T-cell (primary cell): ENCODE measurements around the gene ARHGAP8. TPM values are rescaled to one million over a fixed set of nuclear protein-coding genes. Genes with fewer than 3 reads are reported as not detected.
"Not testable (repeated sequence)": the region's sequence is repeated elsewhere in the genome, so short reads cannot be mapped to it uniquely, and the experiment has no call there.

ENCODE experiments used
- ATAC-seq, 4 experiments: fragments of 200-7000 bp in 3 of 4; fragments of 150-1000 bp in 1 of 4; cut with Tn5 transposase; replicated peaks in 1 of 4; 1 replicate in 3 of 4; 2 replicates in 1 of 4; pipeline ENCODE4 v1.10.0; 2021; ENCODE audit warnings: moderate library complexity in 3 of 4, mild to moderate bottlenecking in 2 of 4, moderate number of reproducible peaks in 1 of 4
- CTCF ChIA-PET, 2 donors: fragments of 300-600 bp; sonication (Branson Sonifier 250); formaldehyde crosslinking; loops; one replicate each; lab custom pipeline; 2022; ENCODE audit warnings: antibody characterized with exemption in 2 of 2; lab: Charles Lee
- POLR2A ChIA-PET, 2 donors: fragments of 300-600 bp; sonication (Branson Sonifier 250); formaldehyde crosslinking; loops; one replicate each; lab custom pipeline; 2022; ENCODE audit warnings: antibody characterized with exemption in 2 of 2; lab: Charles Lee
- DNase-seq, 35 experiments: peaks; one replicate each; pipeline versions ENCODE4 v3.0.0 to v3.0.0-alpha.2; 2013 to 2023
- H3K27ac ChIP-seq: one replicate; pipeline ENCODE4 v1.5.1; 2013; ENCODE audit warnings: low read length
- H3K27me3 ChIP-seq, 2 experiments: replicated peaks in 1 of 2; 1 replicate in 1 of 2; 2 replicates in 1 of 2; pipeline versions ENCODE4 v1.6.1 to v1.7.0; 2013; ENCODE audit warnings: low read length in 1 of 2, mixed read lengths in 1 of 2; ENCODE audit not compliant: control insufficient read depth in 2 of 2, insufficient read depth in 2 of 2; ENCODE audit errors: extremely low read depth in 1 of 2
- H3K36me3 ChIP-seq, 2 donors: 1 replicate in 1 of 2; 2 replicates in 1 of 2; pipeline versions ENCODE4 v1.6.1 to v1.7.0; 2013; ENCODE audit warnings: low read length in 1 of 2; ENCODE audit not compliant: control insufficient read depth in 2 of 2, insufficient read depth in 1 of 2; ENCODE audit errors: extremely low read depth in 1 of 2
- H3K4me1 ChIP-seq, 2 experiments: 1 replicate in 1 of 2; 2 replicates in 1 of 2; pipeline versions ENCODE4 v1.6.1 to v1.7.0; 2013; ENCODE audit warnings: low read length in 2 of 2, mixed read lengths in 1 of 2; ENCODE audit not compliant: insufficient read depth in 2 of 2, control insufficient read depth in 1 of 2; ENCODE audit errors: extremely low read depth in 1 of 2
- H3K4me3 ChIP-seq, 2 donors: 1 replicate in 1 of 2; 2 replicates in 1 of 2; pipeline versions ENCODE4 v1.5.1 to v1.7.0; 2013; ENCODE audit warnings: mild to moderate bottlenecking in 2 of 2, low read length in 1 of 2, moderate library complexity in 1 of 2; ENCODE audit not compliant: control insufficient read depth in 1 of 2; ENCODE audit errors: extremely low read depth in 1 of 2
- H3K9me3 ChIP-seq: 2 replicates; pipeline ENCODE4 v1.7.0; 2013
- H3K27ac Mint-ChIP-seq, 2 donors: one replicate each; pipeline ENCODE4 v1.8.0; 2020 to 2021; ENCODE audit warnings: mild to moderate bottlenecking in 2 of 2, mixed read lengths in 2 of 2
- H3K27me3 Mint-ChIP-seq, 2 donors: one replicate each; pipeline ENCODE4 v1.8.0; 2021 to 2022; ENCODE audit warnings: mixed read lengths in 2 of 2
- H3K36me3 Mint-ChIP-seq: one replicate; pipeline ENCODE4 v1.8.0; 2021; ENCODE audit warnings: mixed read lengths
- H3K4me1 Mint-ChIP-seq, 3 donors: one replicate each; pipeline ENCODE4 v1.8.0; 2020 to 2022; ENCODE audit warnings: mixed read lengths in 3 of 3, mild to moderate bottlenecking in 1 of 3
- H3K4me3 Mint-ChIP-seq, 3 donors: one replicate each; pipeline ENCODE4 v1.8.0; 2020 to 2022; ENCODE audit warnings: mild to moderate bottlenecking in 3 of 3, mixed read lengths in 3 of 3, moderate library complexity in 3 of 3
- H3K9me3 Mint-ChIP-seq, 3 donors: one replicate each; pipeline ENCODE4 v1.8.0; 2020 to 2022; ENCODE audit warnings: mixed read lengths in 3 of 3
- WGBS: methylation state at CpG from one replicate; pipeline ENCODE4 v1.1.5; 2013; ENCODE audit warnings: missing lambda C conversion rate; ENCODE audit not compliant: insufficient coverage; 5-methylcytosine and 5-hydroxymethylcytosine counted together
- total RNA-seq, 35 experiments: library from RNA in 6 of 35; stranded (reverse) in 6 of 35; fragments of 120-200 nt in 1 of 35; gene quantifications; one replicate each; pipeline versions ENCODE4 v1.2.1 to v1.2.4 and lab custom pipeline; 2013 to 2026

ARHGAP8 gene
- total RNA-seq, 5 donors from 2014 or later (not counting 1 experiment from before 2014, with no cell fraction given) = 0.59 to 4.7 (median 2.0) TPM

GRCh38 chr22:44894321-44894720, 141.9 kb downstream of the ARHGAP8 start:
- POLR2A ChIA-PET = no interaction called here

GRCh38 chr22:44894782-44895181, 142.4 kb downstream of the ARHGAP8 start:
- Mint-ChIP-seq H3K9me3 (no peaks in the 10 kb centered on the region), H3K27ac (no peak overlapping the region), H3K4me3 (no peak overlapping the region), H3K36me3 (no peaks in the 10 kb centered on the region), H3K4me1 (no peaks in the 10 kb centered on the region), H3K27me3 (peaks cover 0 to 2% of the 10 kb centered on the region in 2 donors)
- Histone ChIP-seq H3K4me1 (no peaks in the 10 kb centered on the region), H3K27ac (no peak overlapping the region), H3K27me3 (peaks cover 0 to 8% of the 10 kb centered on the region in 2 experiments), H3K4me3 (no peak overlapping the region), H3K36me3 (no peaks in the 10 kb centered on the region), H3K9me3 (no peaks in the 10 kb centered on the region)
- DNase-seq (no peak), ATAC-seq (no peak)
- 83% methylated on average over 9 of the region's 14 CpGs for WGBS
- POLR2A ChIA-PET = no interaction called here
- CTCF ChIA-PET = no interaction called here

More at GRCh38 chr22:44894321-44894720, 141.9 kb downstream of the ARHGAP8 start:
- Mint-ChIP-seq H3K27me3 (peaks cover 0 to 2% of the 10 kb centered on the region in 2 donors), H3K4me3 (no peak overlapping the region), H3K4me1 (no peaks in the 10 kb centered on the region), H3K27ac (no peak overlapping the region), H3K36me3 (no peaks in the 10 kb centered on the region), H3K9me3 (no peaks in the 10 kb centered on the region)
- DNase-seq (no peak), ATAC-seq (no peak)
- Histone ChIP-seq H3K4me3 (no peak overlapping the region), H3K27ac (no peak overlapping the region), H3K4me1 (no peaks in the 10 kb centered on the region), H3K9me3 (no peaks in the 10 kb centered on the region), H3K27me3 (peaks cover 0 to 8% of the 10 kb centered on the region in 2 experiments), H3K36me3 (no peaks in the 10 kb centered on the region)
- 76% methylated on average over 4 of the region's 12 CpGs for WGBS
- CTCF ChIA-PET = no interaction called here

- no peak overlapping the region for H3K4me3 ChIP-seq
- Mint-ChIP-seq H3K27ac (no peak overlapping the region), H3K9me3 (no peaks in the 10 kb centered on the region), H3K36me3 (no peaks in the 10 kb centered on the region), H3K27me3 (peaks cover 0 to 2% of the 10 kb centered on the region in 2 donors), H3K4me1 (no peaks in the 10 kb centered on the region), H3K4me3 (no peak overlapping the region)
- no peaks in the 10 kb centered on the region for H3K36me3 ChIP-seq
- ChIA-PET POLR2A (no interaction called here), CTCF (no interaction called here)
- ATAC-seq (no peak), DNase-seq (no peak)
- H3K9me3 ChIP-seq = no peaks in the 10 kb centered on the region
- peaks cover 0 to 8% of the 10 kb centered on the region in 2 experiments for H3K27me3 ChIP-seq
- no peaks in the 10 kb centered on the region for H3K4me1 ChIP-seq
- 74% methylated on average over 20 of the region's 23 CpGs for WGBS
- H3K27ac ChIP-seq = no peak overlapping the region
These were observed 143.1 kb downstream of the ARHGAP8 start for GRCh38 chr22:44895296-44896055.

- ChIA-PET POLR2A (no interaction called here), CTCF (no interaction called here)
- Histone ChIP-seq H3K4me3 (no peak overlapping the region), H3K4me1 (no peaks in the 10 kb centered on the region), H3K27ac (no peak overlapping the region), H3K36me3 (no peaks in the 10 kb centered on the region), H3K9me3 (no peaks in the 10 kb centered on the region), H3K27me3 (peaks cover 0 to 12% of the 10 kb centered on the region in 2 experiments)
- Mint-ChIP-seq H3K36me3 (no peaks in the 10 kb centered on the region), H3K27me3 (peaks cover 4 to 5% of the 10 kb centered on the region in 2 donors), H3K27ac (no peak overlapping the region), H3K4me3 (no peak overlapping the region), H3K4me1 (no peaks in the 10 kb centered on the region), H3K9me3 (peaks cover 7 to 8% (median 8%) of the 10 kb centered on the region in 3 donors)
- ATAC-seq = no peak
- no peak for DNase-seq
- 83% methylated on average over 2 of the region's 6 CpGs for WGBS
These were observed 145.9 kb downstream of the ARHGAP8 start for GRCh38 chr22:44898236-44898635.

- Histone ChIP-seq H3K27me3 (peaks cover 0 to 15% of the 10 kb centered on the region in 2 experiments), H3K36me3 (no peaks in the 10 kb centered on the region), H3K27ac (no peak overlapping the region), H3K4me3 (peak overlapping the region in 1 of 2 donors; percentile 25), H3K4me1 (no peaks in the 10 kb centered on the region), H3K9me3 (no peaks in the 10 kb centered on the region)
- Mint-ChIP-seq H3K27ac (no peak overlapping the region), H3K36me3 (no peaks in the 10 kb centered on the region), H3K4me3 (no peak overlapping the region), H3K4me1 (no peaks in the 10 kb centered on the region), H3K9me3 (peaks cover 7 to 8% (median 8%) of the 10 kb centered on the region in 3 donors), H3K27me3 (peaks cover 7 to 17% of the 10 kb centered on the region in 2 donors)
- WGBS = 40% methylated on average over 1 of the region's 2 CpGs
- ATAC-seq (no peak), DNase-seq (peak in 1 of 35 experiments; percentile 19)
- CTCF ChIA-PET = no interaction called here
- POLR2A ChIA-PET = no interaction called here
These were observed 148.9 kb downstream of the ARHGAP8 start for GRCh38 chr22:44901301-44901700.

- H3K27ac ChIP-seq, H3K4me1 Mint-ChIP-seq, ATAC-seq, H3K4me1 ChIP-seq, H3K36me3 Mint-ChIP-seq, H3K36me3 ChIP-seq, H3K4me3 Mint-ChIP-seq, POLR2A ChIA-PET, H3K4me3 ChIP-seq, H3K9me3 Mint-ChIP-seq, H3K9me3 ChIP-seq, H3K27ac Mint-ChIP-seq, CTCF ChIA-PET, DNase-seq: not testable (repeated sequence)
- WGBS = no CpG with 5 or more reads among the region's 2 CpGs
- H3K27me3 Mint-ChIP-seq = peaks cover 14 to 25% of the 10 kb centered on the region in 2 donors
- H3K27me3 ChIP-seq = peaks cover 0 to 33% of the 10 kb centered on the region in 2 experiments
These were observed 150.8 kb downstream of the ARHGAP8 start for GRCh38 chr22:44903164-44903563.
